Mammary epithelial cell (primary cell): ENCODE measurements around the gene DNAL4.

Source experiments
- CTCF ChIP-seq, 2 donors: IDR thresholded peaks in 1 of 2; conservative IDR thresholded peaks in 1 of 2; 2 replicates each; pipeline ENCODE4 v1.5.1; 2011 to 2012; ENCODE audit warnings: inconsistent platforms in 2 of 2, low read length in 2 of 2, mild to moderate bottlenecking in 2 of 2, control low read depth in 1 of 2, low read depth in 1 of 2; ENCODE audit not compliant: insufficient read depth in 1 of 2; ENCODE audit errors: extremely low read depth in 1 of 2
- EZH2 ChIP-seq: IDR thresholded peaks from 2 replicates; pipeline ENCODE4 v1.6.1; 2012; ENCODE audit warnings: low read length, inconsistent platforms, borderline replicate concordance

- TF ChIP-seq EZH2 (no peak), CTCF (conservative IDR thresholded peaks at IDR 0.05 in 1 of 2, IDR thresholded peaks at IDR 0.05 in 1 of 2; ENCODE audit: extremely low read depth in 1 of 2, insufficient read depth in 1 of 2, low read depth in 1 of 2, low read length in 2 of 2) (no peak)
Observed at GRCh38 chr22:38834991-38835390, 41.0 kb upstream of the DNAL4 start.
